ENCODE results near the gene ZMAT2. TPM values are rescaled to one million over a fixed set of nuclear protein-coding genes. Genes with fewer than 3 reads are reported as not detected.
"Not testable (repeated sequence)": the region's sequence is repeated elsewhere in the genome, so short reads cannot be mapped to it uniquely, and the experiment has no call there.

ZMAT2 gene
- total and polyA plus RNA-seq, 7 donors: 28.0 to 97.9 (median 46.0) TPM

- peaks cover 8 to 51% (median 27%) of the 10 kb centered on the region in 4 donors for H3K36me3 ChIP-seq
- H3K4me1 ChIP-seq: peaks cover 0 to 35% (median 26%) of the 10 kb centered on the region in 4 donors
- no peaks in the 10 kb centered on the region for H3K27me3 ChIP-seq
- TF ChIP-seq EP300 (IDR thresholded peaks at IDR 0.05) (no peak), POLR2A (IDR thresholded peaks at IDR 0.05) (peak; percentile 44 to 61), POLR2AphosphoS5 (IDR thresholded peaks at IDR 0.05) (peak; percentile 40 to 84 (median 74))
- H3K27ac ChIP-seq: peak within 1 kb of the TSS; percentile 80 to 88 (median 83)
- 0 to 1% methylated on average over 61 of the region's 61 CpGs for WGBS, 2 donors
- DNase-seq: peak; percentile 93
- no peaks in the 10 kb centered on the region for H3K9me3 ChIP-seq
- peak within 1 kb of the TSS; percentile 48 to 87 (median 76) for H3K4me3 ChIP-seq
- intact Hi-C loops (cut with DNase I): loop anchor here (2.0 to 5.0 kb wide), 4 partner anchors 26 to 289 kb away; partner anchors contain the start of genes ANKHD1, EIF4EBP3, IK and NDUFA2
These were observed 9.0 kb upstream of the ZMAT2 start, which contains the start of the genes HARS1 and HARS2 for GRCh38 chr5:140690941-140691924. HARS1 (minus strand) TSS chr5:140691370; CDS start chr5:140691304, 66 bp downstream. HARS2 (plus strand) TSS chr5:140691455; CDS start chr5:140691649, 194 bp downstream.

GRCh38 chr5:140694276-140694675 lies 6.0 kb upstream of the ZMAT2 start:
- no peaks in the 10 kb centered on the region for H3K9me3 ChIP-seq
- 82 to 83% methylated on average over 5 of the region's 5 CpGs for WGBS, 2 donors
- peaks cover 28 to 61% (median 50%) of the 10 kb centered on the region in 4 donors for H3K36me3 ChIP-seq
- no peak for DNase-seq
- no peak overlapping the region for H3K27ac ChIP-seq
- H3K27me3 ChIP-seq: no peaks in the 10 kb centered on the region
- intact Hi-C loops (cut with DNase I): loop anchor here (5.0 kb wide), 3 partner anchors 47 to 292 kb away; partner anchors contain the start of genes ANKHD1, EIF4EBP3, IK and NDUFA2
- no peak overlapping the region for H3K4me3 ChIP-seq
- peaks cover 0 to 35% (median 26%) of the 10 kb centered on the region in 4 donors for H3K4me1 ChIP-seq
- no peak for TF ChIP-seq EP300 (IDR thresholded peaks at IDR 0.05)
- no peak for TF ChIP-seq POLR2AphosphoS5 (IDR thresholded peaks at IDR 0.05)
- TF ChIP-seq CTCF (IDR thresholded peaks at IDR 0.05): no peak
- TF ChIP-seq POLR2A (IDR thresholded peaks at IDR 0.05): no peak

- intact Hi-C loops (cut with DNase I): no loop called here
- WGBS, 2 donors: 93 to 94% methylated on average over 4 of the region's 4 CpGs
These were observed 3.3 kb upstream of the ZMAT2 start for GRCh38 chr5:140696891-140697492.

DNA sequence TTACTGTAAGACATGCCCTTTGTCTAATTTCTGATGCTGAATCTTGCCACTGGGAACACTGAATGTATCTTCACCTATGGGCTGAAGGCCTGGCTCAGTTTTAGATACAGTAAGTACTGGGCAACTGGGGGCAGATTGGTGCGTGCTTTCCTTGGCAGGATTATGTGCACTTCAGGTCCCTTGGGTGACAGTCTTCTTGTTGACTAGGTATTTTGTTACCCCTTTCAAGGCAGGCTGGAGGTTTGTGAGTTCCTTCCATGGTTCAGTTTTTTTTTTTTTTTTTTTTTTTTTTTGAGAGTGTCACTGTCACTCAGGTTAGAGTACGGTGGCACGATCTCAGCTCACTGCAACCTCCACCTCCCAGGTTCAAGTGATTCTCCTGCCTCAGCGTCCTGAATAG lies 7.6 kb downstream of the ZMAT2 start:
- no peak for DNase-seq
- Histone ChIP-seq H3K4me3 (no peak overlapping the region), H3K4me1 (peaks cover 0 to 12% (median 0%) of the 10 kb centered on the region in 4 donors), H3K27ac (no peak overlapping the region), H3K36me3 (peaks cover 0 to 47% (median 20%) of the 10 kb centered on the region in 4 donors), H3K9me3 (no peaks in the 10 kb centered on the region), H3K27me3 (no peaks in the 10 kb centered on the region)
- TF ChIP-seq CTCF (IDR thresholded peaks at IDR 0.05): no peak
- no peak for TF ChIP-seq POLR2AphosphoS5 (IDR thresholded peaks at IDR 0.05)
- TF ChIP-seq EP300 (IDR thresholded peaks at IDR 0.05): no peak
- no peak for TF ChIP-seq POLR2A (IDR thresholded peaks at IDR 0.05)
- intact Hi-C loops (cut with DNase I): loop anchor here (10.0 kb wide), 1 partner anchor 463 kb away; no protein-coding TSS in a partner anchor
- WGBS, 2 donors: 91 to 97% methylated on average over 4 of the region's 4 CpGs

More at GRCh38 chr5:140696891-140697492, 3.3 kb upstream of the ZMAT2 start:
- TF ChIP-seq POLR2A (IDR thresholded peaks at IDR 0.05) (no peak), EP300 (IDR thresholded peaks at IDR 0.05) (no peak), CTCF (IDR thresholded peaks at IDR 0.05) (no peak), POLR2AphosphoS5 (IDR thresholded peaks at IDR 0.05) (no peak)
- peaks cover 28 to 70% (median 51%) of the 10 kb centered on the region in 4 donors for H3K36me3 ChIP-seq
- H3K4me1 ChIP-seq: peaks cover 0 to 30% (median 29%) of the 10 kb centered on the region in 4 donors
- no peak for DNase-seq
- H3K9me3 ChIP-seq: no peaks in the 10 kb centered on the region
- H3K27me3 ChIP-seq: no peaks in the 10 kb centered on the region
- H3K27ac ChIP-seq: no peak overlapping the region
- H3K4me3 ChIP-seq: no peak overlapping the region

GRCh38 chr5:140708787-140709186 lies 8.5 kb downstream of the ZMAT2 start:
- not testable (repeated sequence) for H3K27ac ChIP-seq

More at GRCh38 chr5:140708787-140709186, 8.5 kb downstream of the ZMAT2 start:
- 83 to 92% methylated on average over 9 of the region's 9 CpGs for WGBS, 2 donors
- not testable (repeated sequence) for H3K4me3 ChIP-seq, H3K27me3 ChIP-seq, DNase-seq, H3K9me3 ChIP-seq
- H3K36me3 ChIP-seq: peaks cover 0 to 38% (median 13%) of the 10 kb centered on the region in 4 donors
- intact Hi-C loops (cut with DNase I): loop anchor here (10.0 kb wide), 1 partner anchor 464 kb away; no protein-coding TSS in a partner anchor
- H3K4me1 ChIP-seq: peaks cover 0 to 12% (median 0%) of the 10 kb centered on the region in 4 donors

Measured in sigmoid colon (tissue), 7 donors.